Tibial nerve (tissue), 4 donors: Measurements from ENCODE around the gene PTPRM. TPM values are rescaled to one million over a fixed set of nuclear protein-coding genes. Genes with fewer than 3 reads are reported as not detected.

Experiments used
- DNase-seq, 2 donors: peaks; one replicate each; pipeline ENCODE4 v3.0.0-alpha.2; 2019; ENCODE audit warnings: low spot score in 2 of 2
- H3K27ac ChIP-seq, 4 donors: fragments of 200-600 bp; sonication (generic) in 3 of 4; one replicate each; pipeline ENCODE4 v1.5.1; 2017 to 2019; ENCODE audit warnings: mild to moderate bottlenecking in 1 of 4
- H3K27me3 ChIP-seq, 2 donors: fragments of 200-600 bp; sonication (generic) in 1 of 2; one replicate each; pipeline versions ENCODE4 v1.5.1 to v1.6.0; 2017 to 2019
- H3K36me3 ChIP-seq, 3 donors: fragments of 200-600 bp; sonication (generic); one replicate each; pipeline ENCODE4 v1.5.1; 2018 to 2019
- H3K4me1 ChIP-seq, 4 donors: fragments of 200-600 bp; sonication (generic) in 3 of 4; one replicate each; pipeline ENCODE4 v1.5.1; 2017 to 2019
- H3K4me3 ChIP-seq, 4 donors: fragments of 200-600 bp; sonication (generic) in 3 of 4; one replicate each; pipeline ENCODE4 v1.5.1; 2017 to 2019; ENCODE audit warnings: mild to moderate bottlenecking in 1 of 4, moderate library complexity in 1 of 4
- H3K9me3 ChIP-seq, 4 donors: fragments of 200-600 bp; sonication (generic) in 3 of 4; one replicate each; pipeline ENCODE4 v1.5.1; 2017 to 2019
- EP300 ChIP-seq, 2 donors: sonication (generic); formaldehyde crosslinking; IDR thresholded peaks; one replicate each; pipeline ENCODE4 v1.6.1; 2017; ENCODE audit warnings: antibody characterized with exemption in 2 of 2, mild to moderate bottlenecking in 1 of 2
- POLR2A ChIP-seq, 2 donors: fragments of 450-650 bp; IDR thresholded peaks; one replicate each; pipeline ENCODE4 v1.6.1; 2017; ENCODE audit warnings: antibody characterized with exemption in 2 of 2, mild to moderate bottlenecking in 2 of 2, moderate library complexity in 2 of 2
- WGBS, 2 donors: methylation state at CpG; one replicate each; pipeline ENCODE4 v1.1.5; 2018; 5-methylcytosine and 5-hydroxymethylcytosine counted together
- total RNA-seq, 4 donors: library from RNA; depleted of rRNA; stranded (reverse); fragments of >200 nt; gene quantifications; one replicate each; pipeline ENCODE4 v1.1.0, GENCODE V29; 2016
- TF ChIP-seq, protein P1 (sequence below), 5 experiments: fragments of 200-600 bp in 3 of 5; fragments of 450-650 bp in 2 of 5; sonication (generic) in 3 of 5; IDR thresholded peaks; one replicate each; pipeline ENCODE4 v1.5.1; 2016 to 2019; ENCODE audit warnings: antibody characterized with exemption in 5 of 5, mild to moderate bottlenecking in 3 of 5, moderate library complexity in 2 of 5

Gene PTPRM
- total RNA-seq, 4 donors from 2014 or later, result 62.2 to 92.4 (median 80.7) TPM

DNA sequence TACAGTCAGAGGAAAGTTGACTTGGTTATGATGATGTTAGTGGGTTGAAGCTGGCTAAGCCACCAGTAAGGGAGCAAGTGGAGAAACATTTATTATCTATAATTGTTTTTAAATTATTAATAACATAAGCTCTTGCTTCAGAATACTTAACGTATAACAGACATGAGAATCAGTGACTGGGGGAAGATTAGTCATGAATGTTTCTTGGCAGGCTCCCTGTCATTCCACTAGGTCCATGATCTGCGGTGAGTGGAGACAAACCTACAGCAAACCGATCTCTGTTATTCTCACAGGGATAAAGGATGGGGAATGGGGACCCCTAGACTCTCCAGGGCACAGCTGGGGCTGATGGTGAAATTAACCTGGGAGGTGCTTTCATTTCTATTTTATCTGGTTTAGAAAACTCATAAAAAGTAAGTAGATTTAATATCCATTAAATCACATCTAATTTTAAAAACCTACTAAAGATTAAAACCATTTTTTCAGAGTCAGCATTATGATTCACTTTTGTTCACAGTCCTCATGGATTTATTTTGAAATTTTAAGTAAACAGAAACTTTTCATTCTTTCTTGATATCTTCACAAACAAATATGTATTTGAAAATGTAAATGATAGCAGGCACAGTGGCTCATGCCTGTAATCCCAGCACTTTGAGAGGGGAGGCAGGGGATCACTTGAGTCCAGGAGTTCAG, 420.3 kb downstream of the PTPRM start:
- 37 to 51% methylated on average over 3 of the region's 3 CpGs for WGBS, 2 donors
- DNase-seq, result no peak
- Histone ChIP-seq H3K9me3 (no peaks in the 10 kb centered on the region), H3K4me3 (no peak overlapping the region), H3K27ac (no peak overlapping the region), H3K36me3 (no peaks in the 10 kb centered on the region), H3K27me3 (no peaks in the 10 kb centered on the region), H3K4me1 (peaks cover 0 to 3% (median 0%) of the 10 kb centered on the region in 4 donors)
- TF ChIP-seq EP300 (IDR thresholded peaks at IDR 0.05), result no peak
- no peak for TF ChIP-seq POLR2A (IDR thresholded peaks at IDR 0.05)
- TF ChIP-seq, protein P1, sequence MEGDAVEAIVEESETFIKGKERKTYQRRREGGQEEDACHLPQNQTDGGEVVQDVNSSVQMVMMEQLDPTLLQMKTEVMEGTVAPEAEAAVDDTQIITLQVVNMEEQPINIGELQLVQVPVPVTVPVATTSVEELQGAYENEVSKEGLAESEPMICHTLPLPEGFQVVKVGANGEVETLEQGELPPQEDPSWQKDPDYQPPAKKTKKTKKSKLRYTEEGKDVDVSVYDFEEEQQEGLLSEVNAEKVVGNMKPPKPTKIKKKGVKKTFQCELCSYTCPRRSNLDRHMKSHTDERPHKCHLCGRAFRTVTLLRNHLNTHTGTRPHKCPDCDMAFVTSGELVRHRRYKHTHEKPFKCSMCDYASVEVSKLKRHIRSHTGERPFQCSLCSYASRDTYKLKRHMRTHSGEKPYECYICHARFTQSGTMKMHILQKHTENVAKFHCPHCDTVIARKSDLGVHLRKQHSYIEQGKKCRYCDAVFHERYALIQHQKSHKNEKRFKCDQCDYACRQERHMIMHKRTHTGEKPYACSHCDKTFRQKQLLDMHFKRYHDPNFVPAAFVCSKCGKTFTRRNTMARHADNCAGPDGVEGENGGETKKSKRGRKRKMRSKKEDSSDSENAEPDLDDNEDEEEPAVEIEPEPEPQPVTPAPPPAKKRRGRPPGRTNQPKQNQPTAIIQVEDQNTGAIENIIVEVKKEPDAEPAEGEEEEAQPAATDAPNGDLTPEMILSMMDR (IDR thresholded peaks at IDR 0.05), result no peak

DNA sequence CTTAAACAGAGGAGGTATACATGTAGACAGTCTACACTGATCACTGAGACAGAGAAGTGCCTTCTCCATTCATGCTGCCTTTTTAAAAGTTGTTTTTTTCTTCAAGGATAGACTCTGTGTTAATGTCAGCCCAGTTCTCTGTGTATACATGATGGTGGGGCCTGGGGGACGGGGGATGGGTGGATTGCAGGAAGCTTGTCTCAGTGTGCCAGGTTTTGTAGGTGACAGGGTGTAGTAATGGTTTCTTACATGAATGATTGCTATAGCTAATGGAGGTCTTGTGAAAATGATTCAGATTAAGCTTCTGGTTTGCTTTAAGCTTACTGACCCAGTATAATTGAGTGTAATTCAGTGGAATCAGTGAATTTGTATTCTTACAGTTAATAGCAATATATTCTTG, 423.6 kb downstream of the PTPRM start:
- Histone ChIP-seq H3K9me3 (peaks cover 0 to 9% (median 0%) of the 10 kb centered on the region in 4 donors), H3K4me1 (peaks cover 0 to 3% (median 0%) of the 10 kb centered on the region in 4 donors), H3K27ac (no peak overlapping the region), H3K36me3 (no peaks in the 10 kb centered on the region), H3K4me3 (no peak overlapping the region), H3K27me3 (no peaks in the 10 kb centered on the region)
- WGBS, 2 donors, result 45 to 93% methylated on average over 1 of the region's 1 CpG
- no peak for DNase-seq
- TF ChIP-seq, protein P1 (IDR thresholded peaks at IDR 0.05), result no peak
- TF ChIP-seq POLR2A (IDR thresholded peaks at IDR 0.05) (no peak), EP300 (IDR thresholded peaks at IDR 0.05) (no peak)

DNA sequence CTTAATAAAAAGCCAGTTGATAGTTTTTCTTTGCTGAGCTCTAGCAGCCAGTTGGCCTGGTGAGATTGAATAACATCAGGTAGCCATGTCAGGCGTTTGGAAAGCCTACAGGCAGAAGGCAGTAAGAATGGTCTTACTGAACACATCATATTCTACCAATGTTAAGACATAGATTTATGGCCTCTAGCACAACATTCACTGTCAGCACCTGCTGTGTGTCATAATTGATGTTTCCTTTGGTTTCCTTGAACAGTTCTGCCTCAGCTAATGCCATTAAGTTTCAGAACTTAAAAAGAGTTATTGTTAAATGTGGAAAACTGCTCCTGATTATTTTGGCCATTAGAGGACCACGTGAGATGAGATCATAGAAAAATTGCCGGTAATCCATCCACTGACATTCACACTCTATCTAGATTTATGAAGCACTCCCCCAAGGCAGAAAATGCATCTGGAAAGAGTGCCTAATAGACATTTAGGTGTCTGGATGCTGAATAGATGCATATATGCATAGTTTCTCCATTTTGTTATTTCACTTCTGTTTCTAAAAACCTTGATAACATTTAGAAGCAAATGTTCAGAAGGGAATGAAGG, 434.7 kb downstream of the PTPRM start:
- H3K4me1 ChIP-seq, result peaks cover 0 to 18% (median 0%) of the 10 kb centered on the region in 4 donors
- no peak overlapping the region for H3K4me3 ChIP-seq
- H3K27me3 ChIP-seq, result no peaks in the 10 kb centered on the region
- no peak for DNase-seq
- TF ChIP-seq POLR2A (IDR thresholded peaks at IDR 0.05), result no peak
- TF ChIP-seq EP300 (IDR thresholded peaks at IDR 0.05), result no peak
- TF ChIP-seq, protein P1 (IDR thresholded peaks at IDR 0.05), result no peak
- no peaks in the 10 kb centered on the region for H3K36me3 ChIP-seq
- no peak overlapping the region for H3K27ac ChIP-seq
- H3K9me3 ChIP-seq, result no peaks in the 10 kb centered on the region
- WGBS, 2 donors, result 54 to 60% methylated on average over 3 of the region's 3 CpGs

DNA sequence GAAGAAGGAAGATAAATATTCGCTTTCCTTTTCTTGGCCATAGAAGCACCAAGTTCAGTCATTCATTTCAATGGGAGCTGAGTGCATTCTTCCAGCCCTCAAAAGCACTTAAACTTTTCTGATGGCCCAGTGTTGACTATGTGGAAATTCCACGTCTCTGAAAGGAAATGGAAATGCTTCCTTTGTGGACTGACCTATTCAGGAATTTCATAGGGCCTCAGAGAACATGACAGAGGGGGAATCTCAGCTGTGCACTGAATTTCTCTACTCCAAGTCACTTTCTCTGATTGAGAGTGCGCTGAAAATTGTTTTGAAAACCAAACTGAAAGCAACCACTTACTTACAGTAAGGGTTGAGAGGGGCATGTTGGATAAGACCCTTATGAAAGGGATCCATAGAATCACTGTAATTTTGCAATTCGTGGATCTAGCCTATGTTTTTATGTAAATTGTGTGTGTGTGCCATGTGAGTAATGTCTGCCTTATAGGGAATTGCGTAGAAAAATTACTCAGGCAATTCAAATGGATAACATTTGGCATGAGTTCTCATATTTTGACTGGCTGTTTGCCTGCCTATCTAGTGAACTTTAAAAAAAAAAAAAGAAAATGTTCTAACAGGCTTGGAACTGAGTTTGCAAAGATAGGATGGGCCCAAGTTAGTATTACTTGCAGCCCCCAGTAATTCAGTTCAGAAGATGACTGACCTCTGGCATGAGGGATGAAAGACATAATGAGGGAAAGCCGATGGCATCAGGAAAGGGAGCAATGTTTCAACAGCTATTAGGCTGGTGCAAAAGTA, 437.0 kb downstream of the PTPRM start:
- H3K27ac ChIP-seq, result no peak overlapping the region

More for the DNA sequence above, 437.0 kb downstream of the PTPRM start:
- WGBS, 2 donors, result 28 to 35% methylated on average over 6 of the region's 6 CpGs
- no peak for DNase-seq
- Histone ChIP-seq H3K4me1 (peaks cover 0 to 18% (median 0%) of the 10 kb centered on the region in 4 donors), H3K9me3 (no peaks in the 10 kb centered on the region), H3K36me3 (no peaks in the 10 kb centered on the region), H3K27me3 (no peaks in the 10 kb centered on the region), H3K4me3 (no peak overlapping the region)
- TF ChIP-seq EP300 (IDR thresholded peaks at IDR 0.05) (no peak), POLR2A (IDR thresholded peaks at IDR 0.05) (no peak)
- TF ChIP-seq, protein P1 (IDR thresholded peaks at IDR 0.05), result no peak
